ENCODE measurements around the gene KCNQ2.

GRCh38 chr20:63470410-63470809 is 2.0 kb downstream of the KCNQ2 start:
- no peak for TF ChIP-seq CTCF (IDR thresholded peaks at IDR 0.05; ENCODE audit: low read depth, low read length, poor library complexity, severe bottlenecking)
- no peak for TF ChIP-seq EZH2phosphoT487 (IDR thresholded peaks at IDR 0.05; ENCODE audit: borderline replicate concordance, low read length)
